ENCODE data around the gene PDCD4. TPM values are rescaled to one million over a fixed set of nuclear protein-coding genes. Genes with fewer than 3 reads are reported as not detected.

Gene PDCD4
- total RNA-seq, 1 experiment from 2014 or later: 63.0 TPM

- Histone ChIP-seq H3K4me1 (ENCODE audit: control insufficient read depth in 1 of 2, insufficient read depth in 2 of 2, low read length in 2 of 2) (peaks cover 11 to 20% of the 10 kb centered on the region in 2 experiments), H3K9me2 (ENCODE audit: insufficient read depth) (no peaks in the 10 kb centered on the region), H3K4me2 (ENCODE audit: low read length) (peak overlapping the region; percentile 14; the same call in 1 of the 2 replicates), H3K9ac (ENCODE audit: low read length) (no peak overlapping the region), H3K79me2 (ENCODE audit: insufficient read depth, low read length) (no peaks in the 10 kb centered on the region), H2AFZ (ENCODE audit: low read depth, low read length, poor library complexity, severe bottlenecking) (peak overlapping the region; percentile 59), H3K9me3 (ENCODE audit: control insufficient read depth in 1 of 2, insufficient read depth in 1 of 2, low read depth in 1 of 2, low read length in 2 of 2) (no peaks in the 10 kb centered on the region), H3K4me3 (replicated peaks in 1 of 2; ENCODE audit: low read depth in 1 of 2, low read length in 2 of 2) (no peak overlapping the region), H4K20me1 (ENCODE audit: insufficient read depth) (no peaks in the 10 kb centered on the region), H3K27me3 (ENCODE audit: insufficient read depth, low read length) (no peaks in the 10 kb centered on the region), H3K27ac (ENCODE audit: low read depth, low read length) (no peak overlapping the region), H3K36me3 (ENCODE audit: control insufficient read depth in 1 of 2, insufficient read depth in 2 of 2, low read length in 2 of 2) (no peaks in the 10 kb centered on the region)
- POLR2A ChIA-PET: no interaction called here
- no TSS peak for BruUV-seq (replicated peaks)
- intact Hi-C loops (cut with micrococcal nuclease): no loop called here
- no peak for DNase-seq (ENCODE audit: low read depth, low spot score)
- CTCF ChIA-PET: no interaction called here
- RAD21 ChIA-PET (ENCODE audit: low non-redundant PET in 1 of 2, low total read pairs in 2 of 2, uncharacterized antibody in 2 of 2, unreplicated experiment in 2 of 2): interaction anchor here in 1 of 2 experiments (0.7 kb wide), 1 partner anchor 301 kb away, joined by 3 read pairs; no protein-coding TSS in a partner anchor
- no peak for TF ChIP-seq ZBTB33 (IDR thresholded peaks at IDR 0.05; ENCODE audit: extremely low read depth, insufficient replicate concordance, low read length)
- no peak for TF ChIP-seq CTCF (IDR thresholded peaks at IDR 0.05 in 2 of 3, conservative IDR thresholded peaks at IDR 0.05 in 1 of 3; ENCODE audit: borderline replicate concordance in 1 of 3, insufficient read depth in 1 of 3, low read depth in 2 of 3, low read length in 2 of 3)
- no peak for TF ChIP-seq EGR1 (IDR thresholded peaks at IDR 0.05; ENCODE audit: low read depth)
- no peak for TF ChIP-seq EZH2 (IDR thresholded peaks at IDR 0.05)
- no peak for TF ChIP-seq RAD21 (IDR thresholded peaks at IDR 0.05; ENCODE audit: low read depth)
- TF ChIP-seq POLR2A (IDR thresholded peaks at IDR 0.05; ENCODE audit: borderline replicate concordance, extremely low read depth, insufficient read depth, insufficient read length): no peak
- TF ChIP-seq ATF3 (IDR thresholded peaks at IDR 0.05): no peak
- TF ChIP-seq EZH2phosphoT487 (IDR thresholded peaks at IDR 0.05; ENCODE audit: borderline replicate concordance): no peak
- TF ChIP-seq POLR2AphosphoS5 (IDR thresholded peaks at IDR 0.05; ENCODE audit: low read depth, low read length): no peak
- TF ChIP-seq YY1 (IDR thresholded peaks at IDR 0.05; ENCODE audit: extremely low read depth, insufficient replicate concordance, low read depth, low read length): no peak
- no peak for TF ChIP-seq TCF7L2 (IDR thresholded peaks at IDR 0.05; ENCODE audit: borderline replicate concordance, extremely low read depth, insufficient read depth, insufficient read length)
- no peak for TF ChIP-seq CEBPB (IDR thresholded peaks at IDR 0.05; ENCODE audit: low read depth)
- no peak for TF ChIP-seq REST (IDR thresholded peaks at IDR 0.05; ENCODE audit: low read depth)
- TF ChIP-seq JUND (IDR thresholded peaks at IDR 0.05): no peak
- no peak for TF ChIP-seq ELF1 (IDR thresholded peaks at IDR 0.05; ENCODE audit: borderline replicate concordance, low read depth)
- no peak for TF ChIP-seq SP1 (IDR thresholded peaks at IDR 0.05; ENCODE audit: low read depth)
- TF ChIP-seq FOSL1 (IDR thresholded peaks at IDR 0.05; ENCODE audit: low read depth): no peak
- no peak for TF ChIP-seq ZFX (IDR thresholded peaks at IDR 0.05)
- no peak for TF ChIP-seq MAX (IDR thresholded peaks at IDR 0.05)
- no peak for ATAC-seq
These were observed 7.0 kb upstream of the PDCD4 start for GRCh38 chr10:110864662-110865140.

Measured in HCT116 (cell line).